WTC11 (cell line): Measurements from ENCODE around the gene PCBP1. TPM values are rescaled to one million over a fixed set of nuclear protein-coding genes. Genes with fewer than 3 reads are reported as not detected.

ENCODE experiments used
- total RNA-seq: library from RNA; stranded (reverse); gene quantifications from 3 replicates; pipeline ENCODE4 v1.2.3, GENCODE V29; 2021

PCBP1 gene
- total RNA-seq, 1 experiment from 2014 or later: 489 TPM

Other genes with a start within 250 kb of the PCBP1 start
- gene SNRNP27, start 193.5 kb upstream of the PCBP1 start, total RNA-seq: 38.4 to 45.9 TPM (median 39.9 TPM) in 3 replicates
- gene MXD1, start 172.4 kb upstream of the PCBP1 start, total RNA-seq: 1.5 to 2.3 TPM (median 1.6 TPM) in 3 replicates
- gene ASPRV1, start 125.8 kb upstream of the PCBP1 start, total RNA-seq: 0.73 to 1.3 TPM (median 1.1 TPM) in 3 replicates
- gene C2orf42, start 103.5 kb downstream of the PCBP1 start, total RNA-seq: 6.8 to 13.1 TPM (median 10.2 TPM) in 3 replicates
- gene TIA1, start 161.2 kb downstream of the PCBP1 start, total RNA-seq: 150 to 178 TPM (median 176 TPM) in 3 replicates
- 43.3 to 53.1 TPM (median 47.1 TPM) in 3 replicates for gene PCYOX1, start 170.7 kb downstream of the PCBP1 start, total RNA-seq
- gene SNRPG, start 206.3 kb downstream of the PCBP1 start, total RNA-seq: 350 to 369 TPM (median 355 TPM) in 3 replicates
- gene FAM136A, start 214.6 kb downstream of the PCBP1 start, total RNA-seq: 81.0 to 83.9 TPM (median 81.4 TPM) in 3 replicates